OCI-LY3 (cell line): ENCODE data around the gene RASIP1.

ENCODE experiments used
- H2AFZ ChIP-seq: fragments of 200-600, 300-600 bp; shearing (Covaris generic); 2 replicates; pipeline ENCODE4 v1.6.0; 2014; ENCODE audit warnings: antibody characterized with exemption, low read depth, low read length
- H3K27ac ChIP-seq: fragments of 200-600, 300-600 bp; sonication (generic); 2 replicates; pipeline ENCODE4 v1.5.1; 2014; ENCODE audit warnings: mild to moderate bottlenecking, low read length, moderate library complexity, mixed read lengths
- H3K27me3 ChIP-seq: fragments of 200-600, 300-600 bp; sonication (generic); 2 replicates; pipeline ENCODE4 v1.6.1; 2014; ENCODE audit warnings: low read depth, low read length, mixed read lengths
- H3K36me3 ChIP-seq: fragments of 200-600, 300-600 bp; sonication (generic); replicated peaks from 2 replicates; pipeline ENCODE3; 2014; ENCODE audit warnings: low read depth, low read length, mixed read lengths
- H3K4me1 ChIP-seq: fragments of 300-600, 200-600 bp; sonication (generic); 2 replicates; pipeline ENCODE4 v1.6.1; 2014; ENCODE audit warnings: low read length, mixed read lengths
- H3K4me2 ChIP-seq: fragments of 200-600, 300-600 bp; sonication (generic); 2 replicates; pipeline ENCODE4 v1.6.1; 2014; ENCODE audit warnings: low read length, mixed read lengths
- H3K4me3 ChIP-seq: fragments of 300-600, 200-600 bp; sonication (generic); 2 replicates; pipeline ENCODE4 v1.5.1; 2014; ENCODE audit warnings: antibody characterized with exemption, mild to moderate bottlenecking, low read length, moderate library complexity
- H3K79me2 ChIP-seq: fragments of 300-600, 200-600 bp; shearing (Covaris generic); 2 replicates; pipeline ENCODE4 v1.6.1; 2014; ENCODE audit warnings: mild to moderate bottlenecking, low read length, mixed read lengths
- H3K9ac ChIP-seq: fragments of 300-600, 200-600 bp; shearing (Covaris generic); 2 replicates; pipeline ENCODE4 v1.6.0; 2014; ENCODE audit warnings: mild to moderate bottlenecking, low read length, moderate library complexity
- H3K9me3 ChIP-seq: fragments of 200-600, 300-600 bp; shearing (Covaris generic); 2 replicates; pipeline ENCODE4 v1.6.1; 2014; ENCODE audit warnings: low read length, mixed read lengths; ENCODE audit not compliant: insufficient read depth
- H4K20me1 ChIP-seq: fragments of 200-600, 300-600 bp; sonication (generic); 2 replicates; pipeline ENCODE4 v1.6.1; 2016; ENCODE audit warnings: low read length, mixed read lengths; ENCODE audit not compliant: insufficient read depth
- CTCF ChIP-seq: fragments of 200-600, 300-600 bp; sonication (generic); IDR thresholded peaks from 2 replicates; pipeline ENCODE4 v1.5.1; 2014; ENCODE audit warnings: antibody characterized with exemption, low read length, low read depth
- EZH2phosphoT487 ChIP-seq: fragments of 200-600 bp; shearing (Covaris generic); IDR thresholded peaks from 2 replicates; pipeline ENCODE4 v1.6.1; 2018; ENCODE audit warnings: antibody characterized with exemption, mixed run types, low read depth

The RASIP1 gene

GRCh38 chr19:48676487-48676886 lies 63.9 kb downstream of the RASIP1 start:
- Histone ChIP-seq H3K36me3 (no peaks in the 10 kb centered on the region), H3K9me3 (no peaks in the 10 kb centered on the region), H3K4me1 (peaks cover 5% of the 10 kb centered on the region), H3K4me3 (no peak overlapping the region), H3K79me2 (no peaks in the 10 kb centered on the region), H3K9ac (no peak overlapping the region), H3K27me3 (no peaks in the 10 kb centered on the region), H4K20me1 (no peaks in the 10 kb centered on the region), H2AFZ (no peak overlapping the region), H3K4me2 (no peak overlapping the region), H3K27ac (no peak overlapping the region)
- TF ChIP-seq CTCF (no peak), EZH2phosphoT487 (no peak)

- H3K79me2 ChIP-seq = no peaks in the 10 kb centered on the region
- H3K27me3 ChIP-seq = no peaks in the 10 kb centered on the region
- TF ChIP-seq EZH2phosphoT487 = no peak
- peak; percentile 92 for TF ChIP-seq CTCF
- H3K9ac ChIP-seq = no peak overlapping the region
- peak overlapping the region; percentile 21 for H3K4me2 ChIP-seq
- no peaks in the 10 kb centered on the region for H3K36me3 ChIP-seq
- H3K27ac ChIP-seq = no peak overlapping the region
- no peak overlapping the region for H3K4me3 ChIP-seq
- no peaks in the 10 kb centered on the region for H3K9me3 ChIP-seq
- no peaks in the 10 kb centered on the region for H4K20me1 ChIP-seq
- H2AFZ ChIP-seq = peak overlapping the region; percentile 3
- H3K4me1 ChIP-seq = peaks cover 5% of the 10 kb centered on the region
Measured at GRCh38 chr19:48674921-48675824, 65.2 kb downstream of the RASIP1 start.

GRCh38 chr19:48674216-48674809 lies 66.1 kb downstream of the RASIP1 start:
- no peaks in the 10 kb centered on the region for H3K9me3 ChIP-seq
- no peaks in the 10 kb centered on the region for H4K20me1 ChIP-seq
- no peak overlapping the region for H3K4me2 ChIP-seq
- H3K4me1 ChIP-seq = peaks cover 5% of the 10 kb centered on the region
- H3K27me3 ChIP-seq = no peaks in the 10 kb centered on the region
- no peak overlapping the region for H3K27ac ChIP-seq
- H3K36me3 ChIP-seq = no peaks in the 10 kb centered on the region
- TF ChIP-seq EZH2phosphoT487 = no peak
- TF ChIP-seq CTCF = no peak
- H3K9ac ChIP-seq = no peak overlapping the region
- H3K4me3 ChIP-seq = no peak overlapping the region
- no peak overlapping the region for H2AFZ ChIP-seq
- no peaks in the 10 kb centered on the region for H3K79me2 ChIP-seq

- Histone ChIP-seq H3K9me3 (no peaks in the 10 kb centered on the region), H3K4me1 (peaks cover 5% of the 10 kb centered on the region), H3K9ac (no peak overlapping the region), H4K20me1 (no peaks in the 10 kb centered on the region), H3K27me3 (no peaks in the 10 kb centered on the region), H3K79me2 (no peaks in the 10 kb centered on the region), H3K27ac (no peak overlapping the region), H3K4me3 (no peak overlapping the region), H2AFZ (no peak overlapping the region), H3K4me2 (no peak overlapping the region), H3K36me3 (no peaks in the 10 kb centered on the region)
- TF ChIP-seq EZH2phosphoT487 (no peak), CTCF (no peak)
Measured at GRCh38 chr19:48673436-48674100, 66.8 kb downstream of the RASIP1 start.
